Mesendoderm (in vitro differentiated cells): Measurements from ENCODE around the gene TEX264.
A peak's percentile ranks its signal among the peaks of the same experiment; 100 is the strongest.

Experiments used
- DNase-seq: peaks from one replicate; pipeline ENCODE4 v3.0.0; 2013
- H2AK5ac ChIP-seq: 2 replicates; pipeline ENCODE4 v1.6.1; 2013; ENCODE audit warnings: low read length, inconsistent platforms
- H2BK120ac ChIP-seq: 2 replicates; pipeline ENCODE4 v1.6.1; 2013; ENCODE audit warnings: low read depth, mild to moderate bottlenecking, low read length, moderate library complexity, mixed read lengths
- H2BK15ac ChIP-seq: replicated peaks from 2 replicates; pipeline ENCODE4 v1.6.1; 2013; ENCODE audit warnings: low read depth, mild to moderate bottlenecking, moderate library complexity
- H2BK5ac ChIP-seq: 2 replicates; pipeline ENCODE4 v1.6.1; 2013; ENCODE audit warnings: low read length, inconsistent platforms
- H3K18ac ChIP-seq: 2 replicates; pipeline ENCODE4 v1.6.1; 2013; ENCODE audit warnings: mild to moderate bottlenecking, low read length, mixed read lengths
- H3K23ac ChIP-seq: one replicate; pipeline ENCODE4 v1.6.1; 2013; ENCODE audit warnings: low read length
- H3K27ac ChIP-seq: 2 replicates; pipeline ENCODE4 v1.5.1; 2013; ENCODE audit warnings: low read depth, mild to moderate bottlenecking, inconsistent platforms, low read length, moderate library complexity
- H3K27me3 ChIP-seq: 2 replicates; pipeline ENCODE4 v1.6.1; 2013; ENCODE audit warnings: low read length, control low read depth, mild to moderate bottlenecking, inconsistent platforms; ENCODE audit not compliant: insufficient read depth, poor library complexity
- H3K36me3 ChIP-seq: 2 replicates; pipeline ENCODE4 v1.6.1; 2013; ENCODE audit warnings: low read length, inconsistent platforms; ENCODE audit not compliant: control insufficient read depth, insufficient read depth
- H3K4ac ChIP-seq: one replicate; pipeline ENCODE4 v1.6.1; 2013; ENCODE audit warnings: low read depth, mild to moderate bottlenecking, low read length, moderate library complexity
- H3K4me1 ChIP-seq: 2 replicates; pipeline ENCODE4 v1.6.1; 2013; ENCODE audit warnings: low read depth, low read length, inconsistent platforms; ENCODE audit not compliant: control insufficient read depth
- H3K4me2 ChIP-seq: 2 replicates; pipeline ENCODE4 v1.6.1; 2013; ENCODE audit warnings: low read length
- H3K4me3 ChIP-seq: 2 replicates; pipeline ENCODE4 v1.5.1; 2013; ENCODE audit warnings: mild to moderate bottlenecking, low read length
- H3K56ac ChIP-seq: one replicate; pipeline ENCODE4 v1.6.1; 2013; ENCODE audit warnings: low read length
- H3K79me1 ChIP-seq: 2 replicates; pipeline ENCODE4 v1.6.1; 2013; ENCODE audit warnings: low read length, inconsistent platforms
- H3K79me2 ChIP-seq: 2 replicates; pipeline ENCODE4 v1.6.1; 2013; ENCODE audit warnings: mild to moderate bottlenecking, low read length; ENCODE audit not compliant: control insufficient read depth, insufficient read depth
- H3K9ac ChIP-seq: 2 replicates; pipeline ENCODE4 v1.6.1; 2013; ENCODE audit warnings: low read length, inconsistent platforms
- H4K5ac ChIP-seq: one replicate; pipeline ENCODE4 v1.6.1; 2013; ENCODE audit warnings: low read length
- H4K8ac ChIP-seq: one replicate; pipeline ENCODE4 v1.6.1; 2013; ENCODE audit warnings: low read depth, mild to moderate bottlenecking, control low read depth, low read length, moderate library complexity
- WGBS: extraction: QIAGEN DNeasy Blood & Tissue Kit; methylation state at CpG from one replicate; pipeline ENCODE4 v1.1.7; 2013; ENCODE audit warnings: low lambda C conversion rate, missing lambda C conversion rate; ENCODE audit not compliant: insufficient coverage; ENCODE audit errors: extremely low coverage; 5-methylcytosine and 5-hydroxymethylcytosine counted together

The TEX264 gene

DNA sequence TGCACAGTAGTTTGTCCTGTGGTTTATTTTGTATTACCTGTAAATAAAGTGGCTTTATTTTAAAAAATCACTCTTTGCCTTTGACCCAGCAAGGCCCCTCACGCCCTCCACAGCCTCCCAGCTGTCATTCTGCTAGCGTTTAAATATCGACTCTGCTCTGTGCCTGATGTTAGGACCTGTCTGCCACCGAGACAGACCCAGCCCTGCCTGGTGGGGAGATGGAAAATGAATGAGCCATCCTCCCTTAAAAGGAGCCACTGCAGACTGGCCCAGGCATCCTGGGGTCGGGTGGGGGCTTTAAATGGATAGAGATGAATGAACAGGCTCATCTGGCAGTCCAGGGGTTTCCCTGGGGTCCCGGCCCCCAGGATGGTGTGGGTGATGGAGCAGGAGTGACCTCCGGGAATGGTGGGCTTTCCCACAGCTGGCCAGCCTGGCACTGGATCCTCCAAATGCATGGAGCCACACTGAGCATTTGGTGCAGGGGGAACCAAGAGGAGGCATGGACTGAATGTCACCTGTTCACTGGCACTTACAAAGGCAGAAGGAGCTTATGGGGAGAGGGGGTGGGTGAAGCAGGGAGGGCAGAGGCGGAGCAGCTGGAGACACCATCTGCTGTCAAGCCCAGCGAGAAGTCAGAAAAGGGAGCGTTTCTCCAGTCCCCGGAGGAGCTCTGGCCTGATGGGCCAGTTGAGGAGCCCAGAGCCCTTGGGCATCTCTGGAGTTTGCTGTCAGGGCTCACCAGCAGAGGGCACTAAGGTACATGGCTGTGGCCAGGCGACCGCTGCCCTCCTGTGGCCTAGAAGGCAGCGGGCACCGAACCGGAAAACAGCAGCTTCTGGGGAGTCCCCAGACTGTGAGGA, 47.7 kb downstream of the TEX264 start:
- Histone ChIP-seq H3K4ac (no peak overlapping the region), H4K8ac (no peak overlapping the region), H3K4me2 (no peak overlapping the region), H3K4me1 (no peaks in the 10 kb centered on the region), H2BK120ac (no peak overlapping the region), H3K23ac (no peak overlapping the region), H2BK15ac (no peak overlapping the region), H3K56ac (no peak overlapping the region), H2BK5ac (no peak overlapping the region), H3K27me3 (no peaks in the 10 kb centered on the region), H3K79me1 (no peaks in the 10 kb centered on the region), H3K79me2 (no peaks in the 10 kb centered on the region), H3K36me3 (no peaks in the 10 kb centered on the region), H3K9ac (no peak overlapping the region), H3K27ac (no peak overlapping the region), H4K5ac (no peak overlapping the region), H2AK5ac (no peak overlapping the region), H3K4me3 (no peak overlapping the region), H3K18ac (no peak overlapping the region)
- DNase-seq = peak; percentile 91
- no CpG with 5 or more reads among the region's 16 CpGs for WGBS

DNA sequence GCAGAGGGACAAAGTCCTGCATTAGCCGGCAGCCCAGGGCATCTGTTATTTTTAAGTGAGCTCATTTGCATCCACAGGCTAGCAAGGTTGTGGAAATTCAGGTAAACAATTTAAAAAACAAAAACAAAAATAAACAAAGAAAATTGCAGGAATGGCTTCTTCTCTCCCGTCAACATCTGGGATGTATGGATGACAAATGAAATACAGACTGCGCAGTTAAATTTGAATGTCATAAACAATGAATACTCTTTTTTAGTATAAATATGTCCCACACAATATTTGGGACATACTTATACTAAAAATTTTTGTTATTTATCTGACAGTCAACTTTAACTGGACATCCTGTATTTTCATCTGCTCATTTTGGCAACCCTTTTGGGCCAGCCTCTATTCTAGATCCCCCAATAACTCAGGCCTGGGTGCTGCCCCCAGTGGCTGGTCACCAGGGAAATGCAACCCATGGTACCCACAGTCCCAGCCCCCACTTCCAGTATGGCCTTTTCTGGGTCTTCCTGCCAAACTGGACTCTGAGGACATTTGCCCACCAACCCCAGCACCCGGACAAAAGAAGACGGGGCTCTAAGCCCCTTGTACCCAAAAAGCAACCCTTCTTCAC, 48.5 kb downstream of the TEX264 start:
- no peak overlapping the region for H4K5ac ChIP-seq
- H3K79me1 ChIP-seq = no peaks in the 10 kb centered on the region
- no peak for DNase-seq
- H4K8ac ChIP-seq = no peak overlapping the region
- H3K36me3 ChIP-seq = no peaks in the 10 kb centered on the region
- H2BK5ac ChIP-seq = no peak overlapping the region
- H2BK15ac ChIP-seq = no peak overlapping the region
- H3K9ac ChIP-seq = no peak overlapping the region
- H2AK5ac ChIP-seq = no peak overlapping the region
- H3K79me2 ChIP-seq = no peaks in the 10 kb centered on the region
- WGBS = no CpG with 5 or more reads among the region's 5 CpGs
- no peak overlapping the region for H3K4me3 ChIP-seq
- H3K56ac ChIP-seq = peak overlapping the region; percentile 47
- no peak overlapping the region for H2BK120ac ChIP-seq
- no peak overlapping the region for H3K27ac ChIP-seq
- no peak overlapping the region for H3K4ac ChIP-seq
- H3K4me1 ChIP-seq = no peaks in the 10 kb centered on the region
- H3K18ac ChIP-seq = no peak overlapping the region
- H3K27me3 ChIP-seq = no peaks in the 10 kb centered on the region
- no peak overlapping the region for H3K23ac ChIP-seq
- H3K4me2 ChIP-seq = no peak overlapping the region

DNA sequence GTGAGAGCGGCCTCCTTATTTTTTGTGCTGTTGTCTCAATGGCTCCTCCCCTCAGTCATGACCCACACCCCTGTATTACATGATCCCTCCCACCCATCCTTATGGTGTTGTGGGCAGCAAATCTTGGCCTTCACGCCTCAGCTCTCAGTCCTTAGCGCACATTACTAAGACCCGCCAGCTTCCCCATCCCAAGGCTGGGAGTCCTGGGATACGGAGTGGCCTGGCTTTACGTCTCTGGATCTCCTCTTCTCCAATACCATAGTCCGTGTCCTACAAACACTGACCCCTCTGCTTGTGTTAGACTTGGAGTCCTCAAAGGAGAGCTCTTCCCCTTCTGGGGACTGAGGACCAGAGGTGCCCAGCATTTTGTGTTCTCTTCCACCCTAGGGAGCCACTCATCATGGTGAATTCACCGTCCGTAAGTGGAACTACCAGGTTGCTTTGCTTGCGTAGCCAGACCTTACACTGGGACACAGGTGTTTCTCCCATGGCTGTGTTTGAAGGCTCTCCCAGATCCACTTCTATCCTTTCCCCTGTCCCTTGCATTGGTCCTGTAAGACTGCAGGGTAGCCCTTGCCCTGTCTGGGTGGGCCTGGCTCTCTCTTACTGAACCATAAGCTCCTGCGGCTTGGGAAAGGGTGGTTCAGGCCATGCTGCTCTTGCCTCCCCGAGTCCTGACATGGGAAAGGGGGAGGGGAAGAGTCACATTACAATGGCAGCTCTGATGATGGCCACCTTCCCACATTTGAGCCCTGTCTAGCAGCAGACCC, 49.4 kb downstream of the TEX264 start:
- Histone ChIP-seq H3K4me1 (no peaks in the 10 kb centered on the region), H3K4me2 (no peak overlapping the region), H3K18ac (no peak overlapping the region), H3K56ac (no peak overlapping the region), H3K4me3 (no peak overlapping the region), H2BK15ac (no peak overlapping the region), H3K79me2 (no peaks in the 10 kb centered on the region), H4K5ac (no peak overlapping the region), H3K79me1 (no peaks in the 10 kb centered on the region), H3K27me3 (no peaks in the 10 kb centered on the region), H3K4ac (no peak overlapping the region), H2AK5ac (no peak overlapping the region), H4K8ac (no peak overlapping the region), H2BK120ac (no peak overlapping the region), H2BK5ac (no peak overlapping the region), H3K36me3 (no peaks in the 10 kb centered on the region), H3K27ac (no peak overlapping the region), H3K9ac (no peak overlapping the region), H3K23ac (no peak overlapping the region)
- no peak for DNase-seq
- no CpG with 5 or more reads among the region's 12 CpGs for WGBS

DNA sequence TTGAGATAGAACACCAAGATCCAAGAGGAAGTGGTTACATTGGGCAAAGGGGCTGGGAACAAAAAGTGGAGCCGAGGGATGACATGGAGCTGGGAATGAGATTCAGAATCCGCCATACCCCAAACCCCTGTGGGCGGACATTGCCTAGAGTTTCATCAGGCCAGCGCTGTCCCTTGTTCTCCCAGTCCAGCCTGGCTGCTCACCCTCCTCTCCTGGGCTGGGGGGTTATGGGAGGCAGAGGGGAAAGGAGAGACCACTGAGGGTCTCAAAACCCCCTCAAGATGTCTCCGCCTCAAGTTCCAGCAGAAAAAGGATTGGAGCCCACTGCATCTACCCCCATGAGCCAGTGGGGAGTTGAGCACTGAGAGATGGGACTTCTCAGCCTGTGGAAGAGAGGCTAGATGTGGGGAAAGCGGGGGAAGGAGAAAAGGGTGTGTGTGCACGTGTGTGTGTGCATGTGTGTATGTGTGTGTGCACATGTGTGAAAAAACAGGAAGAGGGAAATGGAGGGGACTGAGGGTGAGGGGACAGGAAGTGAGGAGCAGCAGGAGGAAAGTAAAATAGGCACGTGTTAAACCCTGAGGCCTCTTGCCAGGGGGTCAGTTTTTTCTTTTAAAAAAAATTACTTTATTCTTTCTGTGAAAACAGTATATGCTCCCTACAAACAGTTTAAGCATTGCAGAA, 50.2 kb downstream of the TEX264 start:
- Histone ChIP-seq H4K8ac (no peak overlapping the region), H3K79me1 (no peaks in the 10 kb centered on the region), H3K18ac (no peak overlapping the region), H3K23ac (no peak overlapping the region), H3K4me1 (no peaks in the 10 kb centered on the region), H4K5ac (no peak overlapping the region), H2BK15ac (no peak overlapping the region), H3K27me3 (no peaks in the 10 kb centered on the region), H3K56ac (peak overlapping the region; percentile 62), H2BK5ac (peak overlapping the region; percentile 7), H2BK120ac (no peak overlapping the region), H3K4ac (no peak overlapping the region), H3K27ac (no peak overlapping the region), H2AK5ac (no peak overlapping the region), H3K4me2 (no peak overlapping the region), H3K79me2 (no peaks in the 10 kb centered on the region), H3K4me3 (no peak overlapping the region), H3K9ac (no peak overlapping the region), H3K36me3 (no peaks in the 10 kb centered on the region)
- no CpG with 5 or more reads among the region's 8 CpGs for WGBS
- DNase-seq = no peak

DNA sequence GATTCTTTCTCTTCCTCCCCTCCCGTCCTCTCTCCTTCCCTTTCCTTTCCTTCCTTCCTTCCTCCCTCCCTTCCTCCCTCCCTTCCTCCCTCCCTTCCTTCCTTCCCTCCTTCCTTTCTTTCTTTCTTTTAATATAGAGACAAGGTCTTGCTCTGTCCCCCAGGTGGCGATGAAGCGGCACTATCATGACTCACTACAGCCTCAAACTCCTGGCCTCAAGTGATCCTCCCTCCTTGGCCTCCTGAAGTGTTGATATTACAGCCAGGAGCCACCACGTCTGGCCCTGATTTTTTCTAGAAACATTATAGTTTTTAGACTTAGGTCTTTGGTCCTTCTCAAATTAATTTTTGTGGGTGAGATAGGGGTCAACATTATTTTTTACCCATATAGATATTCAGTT, 51.3 kb downstream of the TEX264 start:
- no peak overlapping the region for H3K27ac ChIP-seq
- no peaks in the 10 kb centered on the region for H3K79me1 ChIP-seq
- no peak overlapping the region for H2BK15ac ChIP-seq
- H2AK5ac ChIP-seq = no peak overlapping the region
- no peaks in the 10 kb centered on the region for H3K36me3 ChIP-seq
- no peak overlapping the region for H4K8ac ChIP-seq
- no CpG with 5 or more reads among the region's 4 CpGs for WGBS
- no peak overlapping the region for H4K5ac ChIP-seq
- no peak overlapping the region for H3K4ac ChIP-seq
- H2BK120ac ChIP-seq = no peak overlapping the region
- H3K4me1 ChIP-seq = no peaks in the 10 kb centered on the region
- H3K56ac ChIP-seq = peak overlapping the region; percentile 12
- no peak for DNase-seq
- H3K4me3 ChIP-seq = no peak overlapping the region
- no peaks in the 10 kb centered on the region for H3K27me3 ChIP-seq
- no peak overlapping the region for H2BK5ac ChIP-seq
- no peak overlapping the region for H3K23ac ChIP-seq
- H3K4me2 ChIP-seq = no peak overlapping the region
- H3K79me2 ChIP-seq = no peaks in the 10 kb centered on the region
- no peak overlapping the region for H3K18ac ChIP-seq
- no peak overlapping the region for H3K9ac ChIP-seq
